KG1 (cell line): ENCODE data around the gene PLD5.
"Not testable (repeated sequence)": the region's sequence is repeated elsewhere in the genome, so short reads cannot be mapped to it uniquely, and the experiment has no call there.

Source experiments
- DNase-seq: peaks from one replicate; lab custom pipeline; 2025; lab: John Stamatoyannopoulos, UW

The PLD5 gene

GRCh38 chr1:242058582-242058981 lies 465.9 kb downstream of the PLD5 start:
- DNase-seq, result not testable (repeated sequence)

GRCh38 chr1:242058181-242058580 lies 466.3 kb downstream of the PLD5 start:
- DNase-seq, result not testable (repeated sequence)

GRCh38 chr1:242057745-242058115 lies 466.8 kb downstream of the PLD5 start:
- DNase-seq, result no peak

GRCh38 chr1:242056988-242057744 lies 467.3 kb downstream of the PLD5 start:
- no peak for DNase-seq

GRCh38 chr1:242055749-242056320 lies 468.7 kb downstream of the PLD5 start:
- DNase-seq, result no peak

GRCh38 chr1:242043165-242043564 lies 481.3 kb downstream of the PLD5 start:
- DNase-seq, result no peak

- DNase-seq, result no peak
Observed at GRCh38 chr1:242034392-242034791, 490.1 kb downstream of the PLD5 start.

GRCh38 chr1:242033447-242033846 lies 491.1 kb downstream of the PLD5 start:
- DNase-seq, result no peak
